GM10248 (cell line): ENCODE measurements around the gene KAT6B.
A peak's percentile ranks its signal among the peaks of the same experiment; 100 is the strongest.

Experiments used
- CTCF ChIA-PET: fragments of 300-600 bp; sonication (Branson Sonifier 250); formaldehyde crosslinking; extraction: SDS; loops from one replicate; lab custom pipeline; 2021; ENCODE audit warnings: antibody characterized with exemption; lab: Yijun Ruan, JAX
- POLR2A ChIA-PET: fragments of 350-650 bp; sonication (Branson Sonifier 250); formaldehyde crosslinking; extraction: SDS; loops from one replicate; lab custom pipeline; 2020; ENCODE audit warnings: antibody characterized with exemption; lab: Yijun Ruan, JAX
- DNase-seq: peaks from one replicate; pipeline ENCODE4 v3.0.0; 2012; ENCODE audit errors: extremely low spot score
- CTCF ChIP-seq: IDR thresholded peaks from 2 replicates; pipeline ENCODE4 v1.5.1; 2012; ENCODE audit warnings: mild to moderate bottlenecking, low read depth; ENCODE audit errors: extremely low read depth, missing control alignments, control extremely low read depth

The KAT6B gene

GRCh38 chr10:75007646-75008045 is 181.2 kb downstream of the KAT6B start:
- ChIA-PET POLR2A (interaction anchor here (1.0 kb wide), 1 partner anchor 181 kb away, joined by 5 read pairs; the partner anchor contains the start of gene KAT6B), CTCF (interaction anchor here (1.5 kb wide), 1 partner anchor 12 kb away, joined by 4 read pairs; no protein-coding TSS in a partner anchor)
- DNase-seq = no peak
- TF ChIP-seq CTCF = no peak

GRCh38 chr10:75008952-75009351 is 182.6 kb downstream of the KAT6B start:
- ChIA-PET POLR2A (no interaction called here), CTCF (interaction anchor here (0.9 to 1.5 kb wide), 10 partner anchors 9 to 765 kb away, joined by 3 to 10 read pairs (median 4); a partner anchor contains a TSS)
- DNase-seq = no peak
- no peak for TF ChIP-seq CTCF

GRCh38 chr10:75009426-75009825 is 183.0 kb downstream of the KAT6B start:
- CTCF ChIA-PET = interaction anchor here (0.9 to 1.5 kb wide), 6 partner anchors 9 to 765 kb away, joined by 3 to 10 read pairs (median 4); a partner anchor contains a TSS
- no peak for DNase-seq
- no peak for TF ChIP-seq CTCF
- POLR2A ChIA-PET = no interaction called here

- no peak for DNase-seq
- POLR2A ChIA-PET = no interaction called here
- CTCF ChIA-PET = no interaction called here
- no peak for TF ChIP-seq CTCF
These were observed 184.0 kb downstream of the KAT6B start for GRCh38 chr10:75010373-75010772.

- DNase-seq = no peak
- POLR2A ChIA-PET = no interaction called here
- CTCF ChIA-PET = interaction anchor here (1.0 kb wide), 1 partner anchor 20 kb away, joined by 3 read pairs; no protein-coding TSS in a partner anchor
- no peak for TF ChIP-seq CTCF
These were observed 184.8 kb downstream of the KAT6B start for GRCh38 chr10:75011221-75011620.

GRCh38 chr10:75012471-75012870 is 186.1 kb downstream of the KAT6B start:
- DNase-seq = peak; percentile 42
- no peak for TF ChIP-seq CTCF
- POLR2A ChIA-PET = no interaction called here
- CTCF ChIA-PET = interaction anchor here (1.5 to 1.8 kb wide), 4 partner anchors 8 to 21 kb away, joined by 4 to 7 read pairs (median 6); no protein-coding TSS in a partner anchor
